SU-DHL-6 (cell line): ENCODE results near the gene NFATC1.

Experiments
- H2AFZ ChIP-seq: fragments of 200-600 bp; sonication (generic); 2 replicates; pipeline ENCODE4 v1.6.1; 2014; ENCODE audit warnings: low read depth, mild to moderate bottlenecking, moderate library complexity, mixed read lengths, antibody characterized with exemption, low read length; ENCODE audit not compliant: severe bottlenecking
- H3F3A ChIP-seq: fragments of 200-600 bp; shearing (Covaris generic); 2 replicates; pipeline ENCODE4 v1.6.0; 2016; ENCODE audit warnings: antibody characterized with exemption, mild to moderate bottlenecking; ENCODE audit not compliant: insufficient read depth
- H3K27ac ChIP-seq: fragments of 200-600 bp; sonication (generic); 2 replicates; pipeline ENCODE4 v1.5.1; 2016; ENCODE audit warnings: low read depth, mild to moderate bottlenecking, low read length, moderate library complexity, mixed read lengths
- H3K27me3 ChIP-seq: fragments of 200-600 bp; sonication (generic), shearing (Covaris generic); 2 replicates; pipeline ENCODE4 v1.6.0; 2014; ENCODE audit warnings: mild to moderate bottlenecking, low read length
- H3K36me3 ChIP-seq: fragments of 200-600 bp; sonication (generic); 2 replicates; pipeline ENCODE4 v1.6.1; 2014; ENCODE audit warnings: mild to moderate bottlenecking, low read length, mixed read lengths
- H3K4me2 ChIP-seq: fragments of 300-600, 200-600 bp; shearing (Covaris generic), sonication (generic); 2 replicates; pipeline ENCODE4 v1.6.0; 2014; ENCODE audit warnings: low read length, low read depth, mild to moderate bottlenecking; ENCODE audit not compliant: poor library complexity, severe bottlenecking
- H3K4me3 ChIP-seq: fragments of 200-600 bp; sonication (generic); 2 replicates; pipeline ENCODE4 v1.5.1; 2014; ENCODE audit warnings: antibody characterized with exemption, low read length, mild to moderate bottlenecking, mixed read lengths; ENCODE audit not compliant: insufficient read depth, poor library complexity, severe bottlenecking
- H3K79me2 ChIP-seq: fragments of 200-600 bp; sonication (generic); 2 replicates; pipeline ENCODE4 v1.6.1; 2014; ENCODE audit warnings: mild to moderate bottlenecking, low read length, moderate library complexity; ENCODE audit not compliant: insufficient read depth
- H3K9ac ChIP-seq: fragments of 200-600 bp; sonication (generic); 2 replicates; pipeline ENCODE4 v1.7.0; 2014; ENCODE audit warnings: mild to moderate bottlenecking, low read length
- H3K9me2 ChIP-seq: fragments of 200-600 bp; sonication (generic); replicated peaks from 2 replicates; pipeline ENCODE4 v1.6.1; 2014; ENCODE audit warnings: low read length; ENCODE audit not compliant: insufficient read depth
- H3K9me3 ChIP-seq: fragments of 200-600 bp; sonication (generic); 2 replicates; pipeline ENCODE4 v1.6.1; 2014; ENCODE audit warnings: low read length, mixed read lengths; ENCODE audit not compliant: insufficient read depth
- H4K20me1 ChIP-seq: fragments of 200-600 bp; sonication (generic); 2 replicates; pipeline ENCODE4 v1.6.1; 2014; ENCODE audit warnings: low read depth, mild to moderate bottlenecking, antibody characterized with exemption, low read length, moderate library complexity, mixed read lengths
- EZH2phosphoT487 ChIP-seq: fragments of 200-600 bp; sonication (generic), shearing (Covaris generic); conservative IDR thresholded peaks from 2 replicates; pipeline ENCODE4 v1.6.1; 2018; ENCODE audit warnings: mild to moderate bottlenecking, antibody characterized with exemption, low read length, moderate library complexity, mixed read lengths
- TF ChIP-seq, protein P1 (sequence below): fragments of 200-600 bp; sonication (generic); IDR thresholded peaks from one replicate; pipeline ENCODE4 v1.5.1; 2017; ENCODE audit warnings: antibody characterized with exemption, mild to moderate bottlenecking, low read length, moderate library complexity; ENCODE audit not compliant: insufficient read depth, poor library complexity, severe bottlenecking

The NFATC1 gene

GRCh38 chr18:79523206-79523735 lies 127.5 kb downstream of the NFATC1 start:
- no peaks in the 10 kb centered on the region for H3K9me2 ChIP-seq
- H3K9ac ChIP-seq, result peak overlapping the region; percentile 61
- peak overlapping the region; percentile 20 for H3K4me3 ChIP-seq
- H4K20me1 ChIP-seq, result no peaks in the 10 kb centered on the region
- no peaks in the 10 kb centered on the region for H3K27me3 ChIP-seq
- H3F3A ChIP-seq, result peaks cover 13% of the 10 kb centered on the region
- peak overlapping the region; percentile 2 for H2AFZ ChIP-seq
- H3K27ac ChIP-seq, result peak overlapping the region; percentile 91
- no peaks in the 10 kb centered on the region for H3K9me3 ChIP-seq
- TF ChIP-seq, protein P1, sequence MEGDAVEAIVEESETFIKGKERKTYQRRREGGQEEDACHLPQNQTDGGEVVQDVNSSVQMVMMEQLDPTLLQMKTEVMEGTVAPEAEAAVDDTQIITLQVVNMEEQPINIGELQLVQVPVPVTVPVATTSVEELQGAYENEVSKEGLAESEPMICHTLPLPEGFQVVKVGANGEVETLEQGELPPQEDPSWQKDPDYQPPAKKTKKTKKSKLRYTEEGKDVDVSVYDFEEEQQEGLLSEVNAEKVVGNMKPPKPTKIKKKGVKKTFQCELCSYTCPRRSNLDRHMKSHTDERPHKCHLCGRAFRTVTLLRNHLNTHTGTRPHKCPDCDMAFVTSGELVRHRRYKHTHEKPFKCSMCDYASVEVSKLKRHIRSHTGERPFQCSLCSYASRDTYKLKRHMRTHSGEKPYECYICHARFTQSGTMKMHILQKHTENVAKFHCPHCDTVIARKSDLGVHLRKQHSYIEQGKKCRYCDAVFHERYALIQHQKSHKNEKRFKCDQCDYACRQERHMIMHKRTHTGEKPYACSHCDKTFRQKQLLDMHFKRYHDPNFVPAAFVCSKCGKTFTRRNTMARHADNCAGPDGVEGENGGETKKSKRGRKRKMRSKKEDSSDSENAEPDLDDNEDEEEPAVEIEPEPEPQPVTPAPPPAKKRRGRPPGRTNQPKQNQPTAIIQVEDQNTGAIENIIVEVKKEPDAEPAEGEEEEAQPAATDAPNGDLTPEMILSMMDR, result no peak
- no peak for TF ChIP-seq EZH2phosphoT487
- H3K36me3 ChIP-seq, result no peaks in the 10 kb centered on the region
- H3K4me2 ChIP-seq, result peak overlapping the region; percentile 57
- no peaks in the 10 kb centered on the region for H3K79me2 ChIP-seq

- Histone ChIP-seq H3F3A (peaks cover 13% of the 10 kb centered on the region), H3K9ac (peak overlapping the region; percentile 61), H3K4me3 (peak overlapping the region; percentile 20), H3K27me3 (no peaks in the 10 kb centered on the region), H3K36me3 (no peaks in the 10 kb centered on the region), H3K79me2 (no peaks in the 10 kb centered on the region), H4K20me1 (no peaks in the 10 kb centered on the region), H2AFZ (no peak overlapping the region), H3K9me2 (no peaks in the 10 kb centered on the region), H3K27ac (peak overlapping the region; percentile 91), H3K9me3 (no peaks in the 10 kb centered on the region), H3K4me2 (peak overlapping the region; percentile 57)
- TF ChIP-seq, protein P1, result no peak
- no peak for TF ChIP-seq EZH2phosphoT487
Measured at GRCh38 chr18:79523736-79524180, 128.0 kb downstream of the NFATC1 start.

DNA sequence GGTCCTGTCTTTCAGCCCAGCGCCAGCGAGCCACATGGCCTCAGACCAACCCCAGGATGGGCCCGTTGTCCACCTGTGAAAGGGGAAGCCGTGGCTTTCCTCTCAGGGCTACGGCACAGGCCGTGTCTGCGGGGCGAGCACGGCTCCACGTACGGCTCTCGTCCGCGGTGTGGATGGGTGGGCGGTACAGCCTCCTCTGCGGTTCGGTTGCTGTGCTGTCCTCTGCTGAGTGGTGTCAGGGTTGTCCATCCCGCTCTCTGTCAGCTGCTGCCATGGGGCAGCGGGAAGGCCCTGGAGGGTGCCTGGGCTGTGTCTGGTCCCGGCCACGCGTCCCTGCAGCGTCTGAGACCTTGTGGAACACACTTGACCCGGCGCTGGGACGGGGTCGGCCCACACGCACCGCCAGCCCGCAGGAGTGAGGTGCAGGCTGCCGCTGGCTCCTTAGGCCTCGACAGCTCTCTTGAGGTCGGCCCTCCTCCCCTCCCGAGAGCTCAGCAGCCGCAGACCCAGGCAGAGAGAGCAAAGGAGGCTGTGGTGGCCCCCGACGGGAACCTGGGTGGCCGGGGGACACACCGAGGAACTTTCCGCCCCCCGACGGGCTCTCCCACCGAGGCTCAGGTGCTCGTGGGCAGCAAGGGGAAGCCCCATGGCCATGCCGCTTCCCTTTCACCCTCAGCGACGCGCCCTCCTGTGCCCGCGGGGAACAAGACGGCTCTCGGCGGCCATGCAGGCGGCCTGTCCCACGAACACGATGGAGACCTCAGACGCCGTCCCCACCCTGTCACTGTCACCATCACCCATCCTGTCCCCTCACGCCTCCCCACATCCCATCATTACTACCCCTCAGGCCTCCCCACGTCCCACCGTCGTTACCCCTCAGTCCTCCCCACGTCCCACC lies 128.7 kb downstream of the NFATC1 start:
- no peaks in the 10 kb centered on the region for H3K27me3 ChIP-seq
- H3K4me3 ChIP-seq, result peak overlapping the region; percentile 6

More for the DNA sequence above, 128.7 kb downstream of the NFATC1 start:
- no peak overlapping the region for H2AFZ ChIP-seq
- H3K9ac ChIP-seq, result peak overlapping the region; percentile 61
- H3K36me3 ChIP-seq, result no peaks in the 10 kb centered on the region
- no peaks in the 10 kb centered on the region for H3K9me3 ChIP-seq
- H3K27ac ChIP-seq, result peak overlapping the region; percentile 91
- no peak for TF ChIP-seq EZH2phosphoT487
- TF ChIP-seq, protein P1, result no peak
- no peaks in the 10 kb centered on the region for H3K9me2 ChIP-seq
- H3F3A ChIP-seq, result peaks cover 13% of the 10 kb centered on the region
- peak overlapping the region; percentile 57 for H3K4me2 ChIP-seq
- H3K79me2 ChIP-seq, result no peaks in the 10 kb centered on the region
- no peaks in the 10 kb centered on the region for H4K20me1 ChIP-seq
